Adrenal gland (tissue), 12 donors: Measurements from ENCODE around the gene SH3BP5L. TPM values are rescaled to one million over a fixed set of nuclear protein-coding genes. Genes with fewer than 3 reads are reported as not detected.

Experiments used
- DNase-seq, 7 donors: peaks; one replicate each; pipeline ENCODE4 v3.0.0-alpha.2; 2019 to 2020
- H3K27ac ChIP-seq, 5 donors: fragments of 200-600 bp; sonication (generic) in 4 of 5; 1 replicate in 3 of 5; 2 replicates in 2 of 5; pipeline versions ENCODE4 v1.5.1 to v1.8.0; 2016 to 2020; ENCODE audit warnings: mild to moderate bottlenecking in 1 of 5
- H3K27me3 ChIP-seq: fragments of 200-600 bp; 2 replicates; pipeline ENCODE4 v1.8.0; 2021
- H3K36me3 ChIP-seq, 2 donors: fragments of 200-600 bp; replicated peaks in 1 of 2; 1 replicate in 1 of 2; 2 replicates in 1 of 2; pipeline versions ENCODE4 v1.5.1 to v1.8.0; 2018 to 2022
- H3K4me1 ChIP-seq, 2 donors: fragments of 200-600 bp; replicated peaks in 1 of 2; 1 replicate in 1 of 2; 2 replicates in 1 of 2; pipeline versions ENCODE4 v1.5.1 to v1.8.0; 2018 to 2021
- H3K4me3 ChIP-seq, 4 donors: fragments of 200-600 bp; sonication (generic) in 3 of 4; one replicate each; pipeline ENCODE4 v1.5.1; 2016 to 2018
- H3K9me3 ChIP-seq, 3 donors: fragments of 200-600 bp; sonication (generic) in 1 of 3; replicated peaks in 1 of 3; 1 replicate in 2 of 3; 2 replicates in 1 of 3; pipeline versions ENCODE4 v1.5.1 to v1.8.0; 2016 to 2021
- CTCF ChIP-seq, 6 experiments: fragments of 450-650 bp in 4 of 6; fragments of 200-600 bp in 2 of 6; sonication (generic) in 1 of 6; IDR thresholded peaks; 1 replicate in 5 of 6; 2 replicates in 1 of 6; pipeline versions ENCODE4 v1.5.1 to v1.8.0; 2016 to 2021; ENCODE audit warnings: antibody characterized with exemption in 6 of 6, mild to moderate bottlenecking in 2 of 6, moderate library complexity in 1 of 6
- POLR2A ChIP-seq, 2 donors: fragments of 450-650 bp; IDR thresholded peaks; one replicate each; pipeline ENCODE4 v1.6.1; 2017; ENCODE audit warnings: antibody characterized with exemption in 2 of 2, mild to moderate bottlenecking in 2 of 2, moderate library complexity in 1 of 2
- WGBS, 4 donors: extraction: QIAGEN DNeasy Blood & Tissue Kit in 2 of 4; methylation state at CpG; one replicate each; pipeline versions ENCODE4 v1.1.5 to v1.1.7; 2013 to 2017; 5-methylcytosine and 5-hydroxymethylcytosine counted together
- intact Hi-C, 2 donors: fragments of 100-400 bp; cut with DNase I; formaldehyde crosslinking; loops; one replicate each; pipeline versions ENCODE4 v1.14.1 to v1.15.0; 2022 to 2023
- polyA plus RNA-seq, 3 donors: library from polyadenylated mRNA; stranded (reverse); fragments of 200-250 nt in 2 of 3; fragments of 350-450 nt in 1 of 3; fragmentation: Illumina TruSeq in 1 of 3; extraction: RNeasy Lipid Tissue Mini Kit (QIAGEN cat#74804) in 1 of 3; gene quantifications; one replicate each; pipeline ENCODE4 v1.2.3, GENCODE V29; 2013 to 2014
- total RNA-seq, 9 donors: library from RNA; depleted of rRNA in 4 of 9; stranded (reverse); fragments of >200 nt in 4 of 9; fragments of 120-200 nt in 1 of 9; fragmentation: NEBNext Ultra II Directional in 1 of 9; extraction: Animal tissue kit (Norgen Biotek cat#: 25700) in 1 of 9; gene quantifications; one replicate each; pipeline versions ENCODE4 v1.1.0 to v1.2.4, GENCODE V29; 2013 to 2023
- donor health status: healthy with polysubstance abuse.
- donor health status: Bipolar disorder and iron deficiency.
- donor health status: DM: yes; HTN: yes; CAD: no.
- donor health status: DM: no; HTN: no; CAD: no.
- donor health status: DM: no; HTN: no; CAD: no.
- donor health status: DM: yes; HTN: yes; CAD: no.

The SH3BP5L gene
- total and polyA plus RNA-seq, 12 donors: 15.4 to 36.9 (median 26.5) TPM

GRCh38 chr1:248850536-248851251 is 25.0 kb upstream of the SH3BP5L start:
- 81 to 87% (median 86%) methylated on average over 8 to 10 of the region's 10 CpGs for WGBS, 4 donors
- DNase-seq: peak in 1 of 7 donors; percentile 49
- peaks cover 0 to 57% of the 10 kb centered on the region in 2 donors for H3K36me3 ChIP-seq
- no peaks in the 10 kb centered on the region for H3K4me1 ChIP-seq
- no peak overlapping the region for H3K27ac ChIP-seq
- intact Hi-C loops: no loop called here
- H3K9me3 ChIP-seq: no peaks in the 10 kb centered on the region
- no peaks in the 10 kb centered on the region for H3K27me3 ChIP-seq
- TF ChIP-seq POLR2A (IDR thresholded peaks at IDR 0.05): no peak
- no peak for TF ChIP-seq CTCF (IDR thresholded peaks at IDR 0.05)
- H3K4me3 ChIP-seq: no peak overlapping the region

DNA sequence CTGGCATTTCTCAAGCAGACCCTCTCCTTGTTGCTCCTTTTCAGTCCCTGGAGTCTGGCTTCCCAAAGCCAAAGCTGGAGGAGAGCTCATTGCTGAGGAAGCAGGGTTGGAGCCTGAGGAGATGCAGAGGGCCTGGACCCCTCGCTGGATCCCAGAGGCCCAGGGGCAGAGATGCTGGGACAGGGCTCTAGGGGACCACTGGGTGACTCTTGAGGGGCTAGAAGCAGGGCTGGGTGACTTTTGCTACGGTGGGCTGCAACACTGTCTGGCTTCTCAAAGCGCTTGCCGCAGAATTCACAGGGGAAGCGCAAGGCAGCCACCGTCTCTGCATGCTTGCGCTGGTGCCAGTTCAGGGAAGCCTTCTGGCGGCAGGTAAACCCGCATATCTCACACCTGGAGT is 24.4 kb upstream of the SH3BP5L start:
- no peak for TF ChIP-seq CTCF (IDR thresholded peaks at IDR 0.05)
- DNase-seq: no peak
- Histone ChIP-seq H3K4me3 (no peak overlapping the region), H3K36me3 (peaks cover 0 to 63% of the 10 kb centered on the region in 2 donors), H3K4me1 (no peaks in the 10 kb centered on the region), H3K27me3 (no peaks in the 10 kb centered on the region), H3K27ac (no peak overlapping the region), H3K9me3 (no peaks in the 10 kb centered on the region)
- WGBS, 4 donors: 82 to 100% (median 93%) methylated on average over 1 to 9 of the region's 9 CpGs
- intact Hi-C loops: no loop called here

DNA sequence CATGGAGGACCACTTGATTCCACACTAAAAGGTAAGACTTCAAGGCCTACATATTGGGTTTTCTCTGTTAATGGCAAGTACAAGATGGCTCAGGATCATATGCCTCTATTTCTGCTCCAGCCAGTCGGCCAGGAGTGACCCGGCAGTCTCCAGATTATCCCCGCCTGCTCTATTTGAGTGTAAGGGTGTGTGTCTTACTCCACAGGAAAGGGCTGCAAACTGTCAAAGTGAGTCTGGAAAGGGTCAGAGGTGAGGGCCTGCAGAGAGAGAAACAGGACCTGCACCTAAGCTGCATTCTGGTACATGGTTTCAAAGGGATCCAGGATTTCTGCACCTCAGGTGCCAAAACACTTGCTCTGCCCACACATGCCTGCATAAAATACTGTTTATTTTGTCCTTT is 23.9 kb upstream of the SH3BP5L start:
- H3K27me3 ChIP-seq: no peaks in the 10 kb centered on the region
- TF ChIP-seq CTCF (IDR thresholded peaks at IDR 0.05) (no peak), POLR2A (IDR thresholded peaks at IDR 0.05) (no peak)
- intact Hi-C loops: no loop called here
- no peak overlapping the region for H3K4me3 ChIP-seq
- no peaks in the 10 kb centered on the region for H3K9me3 ChIP-seq
- peaks cover 0 to 67% of the 10 kb centered on the region in 2 donors for H3K36me3 ChIP-seq
- no peak for DNase-seq
- WGBS, 4 donors: 85 to 100% (median 89%) methylated on average over 1 to 3 of the region's 3 CpGs
- no peak overlapping the region for H3K27ac ChIP-seq
- no peaks in the 10 kb centered on the region for H3K4me1 ChIP-seq

DNA sequence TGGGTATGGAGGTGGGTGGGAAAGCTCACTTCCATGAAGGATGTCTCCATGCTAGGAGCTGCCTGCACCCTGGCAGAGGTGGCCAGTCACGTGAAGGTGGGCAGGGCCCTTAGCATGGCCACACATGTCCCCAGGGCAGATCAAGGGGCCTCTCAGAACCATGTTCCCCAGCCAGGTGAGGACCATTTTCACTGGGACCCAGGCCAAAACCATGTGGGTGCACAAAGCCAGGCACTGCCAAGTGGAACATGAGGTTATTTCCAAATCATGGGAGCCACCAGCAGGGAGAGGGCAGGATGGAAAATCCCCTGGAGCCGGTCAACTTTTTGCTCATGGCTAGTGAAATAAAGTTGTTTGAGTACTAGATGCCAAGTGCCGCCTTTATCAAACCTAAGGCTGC is 23.4 kb upstream of the SH3BP5L start:
- no peak overlapping the region for H3K4me3 ChIP-seq

More for the DNA sequence above, 23.4 kb upstream of the SH3BP5L start:
- intact Hi-C loops: no loop called here
- TF ChIP-seq CTCF (IDR thresholded peaks at IDR 0.05): no peak
- TF ChIP-seq POLR2A (IDR thresholded peaks at IDR 0.05): no peak
- Histone ChIP-seq H3K27ac (no peak overlapping the region), H3K4me1 (no peaks in the 10 kb centered on the region), H3K9me3 (no peaks in the 10 kb centered on the region), H3K36me3 (peaks cover 0 to 68% of the 10 kb centered on the region in 2 donors), H3K27me3 (no peaks in the 10 kb centered on the region)
- 78 to 93% (median 90%) methylated on average over 3 of the region's 3 CpGs for WGBS, 4 donors
- peak in 2 of 7 donors; percentile 31 to 51 for DNase-seq
